Type B pancreatic cell (in vitro differentiated cells): ENCODE results near the gene ANKRD30B. TPM values are rescaled to one million over a fixed set of nuclear protein-coding genes. Genes with fewer than 3 reads are reported as not detected.
"Not testable (repeated sequence)": the region's sequence is repeated elsewhere in the genome, so short reads cannot be mapped to it uniquely, and the experiment has no call there.

ENCODE experiments used
- DNase-seq: peaks from one replicate; pipeline ENCODE4 v3.0.0; 2021; ENCODE audit warnings: mixed read lengths; ENCODE audit not compliant: unreplicated experiment; ENCODE audit errors: extremely low spot score
- H3K27ac Mint-ChIP-seq: 2 replicates; pipeline ENCODE4 v1.8.0; 2021; ENCODE audit warnings: mild to moderate bottlenecking, mixed read lengths
- H3K27me3 Mint-ChIP-seq: 2 replicates; pipeline ENCODE4 v1.8.0; 2021; ENCODE audit warnings: mixed read lengths
- H3K36me3 Mint-ChIP-seq: 2 replicates; pipeline ENCODE4 v1.8.0; 2021; ENCODE audit warnings: mixed read lengths
- H3K4me1 Mint-ChIP-seq: one replicate; pipeline ENCODE4 v1.8.0; 2021; ENCODE audit warnings: mixed read lengths; ENCODE audit not compliant: unreplicated experiment
- H3K4me3 Mint-ChIP-seq: 2 replicates; pipeline ENCODE4 v1.8.0; 2021; ENCODE audit warnings: mild to moderate bottlenecking, mixed read lengths
- H3K9me3 Mint-ChIP-seq: 2 replicates; pipeline ENCODE4 v1.8.0; 2021; ENCODE audit warnings: mixed read lengths
- total RNA-seq: library from RNA; stranded (reverse); gene quantifications from 2 replicates; pipeline ENCODE4 v1.2.1, GENCODE V29; 2021; ENCODE audit warnings: low replicate concordance
- TF ChIP-seq, protein P1 (sequence below): fragments of 200-600 bp; sonication (generic); conservative IDR thresholded peaks from 2 replicates; pipeline ENCODE4 v1.5.0; 2021; ENCODE audit warnings: antibody characterized with exemption, mild to moderate bottlenecking

ANKRD30B gene
- total RNA-seq, 1 donor from 2014 or later = not detected

DNA sequence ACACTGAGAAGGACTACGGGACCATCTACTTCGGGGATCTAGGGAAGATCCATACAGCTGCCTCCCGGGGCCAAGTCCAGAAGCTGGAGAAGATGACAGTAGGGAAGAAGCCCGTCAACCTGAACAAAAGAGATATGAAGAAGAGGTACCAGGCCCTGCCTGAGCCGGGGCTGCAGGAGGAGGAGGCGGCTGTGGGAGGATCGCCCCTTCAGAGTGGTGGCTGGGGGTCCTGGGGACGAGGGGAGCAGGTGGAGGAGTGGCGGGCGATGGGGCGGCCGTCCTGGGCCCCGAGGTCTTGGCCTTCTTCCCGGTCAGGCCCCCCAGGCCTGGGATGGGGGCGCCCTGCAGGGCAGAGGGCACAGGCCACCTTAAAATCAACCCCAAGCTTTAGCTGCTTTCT lies 524 bp downstream of the ANKRD30B start:
- H3K9me3 Mint-ChIP-seq = no peaks in the 10 kb centered on the region
- H3K36me3 Mint-ChIP-seq = no peaks in the 10 kb centered on the region
- H3K27ac Mint-ChIP-seq = no peak overlapping the region
- no peaks in the 10 kb centered on the region for H3K27me3 Mint-ChIP-seq
- TF ChIP-seq, protein P1, sequence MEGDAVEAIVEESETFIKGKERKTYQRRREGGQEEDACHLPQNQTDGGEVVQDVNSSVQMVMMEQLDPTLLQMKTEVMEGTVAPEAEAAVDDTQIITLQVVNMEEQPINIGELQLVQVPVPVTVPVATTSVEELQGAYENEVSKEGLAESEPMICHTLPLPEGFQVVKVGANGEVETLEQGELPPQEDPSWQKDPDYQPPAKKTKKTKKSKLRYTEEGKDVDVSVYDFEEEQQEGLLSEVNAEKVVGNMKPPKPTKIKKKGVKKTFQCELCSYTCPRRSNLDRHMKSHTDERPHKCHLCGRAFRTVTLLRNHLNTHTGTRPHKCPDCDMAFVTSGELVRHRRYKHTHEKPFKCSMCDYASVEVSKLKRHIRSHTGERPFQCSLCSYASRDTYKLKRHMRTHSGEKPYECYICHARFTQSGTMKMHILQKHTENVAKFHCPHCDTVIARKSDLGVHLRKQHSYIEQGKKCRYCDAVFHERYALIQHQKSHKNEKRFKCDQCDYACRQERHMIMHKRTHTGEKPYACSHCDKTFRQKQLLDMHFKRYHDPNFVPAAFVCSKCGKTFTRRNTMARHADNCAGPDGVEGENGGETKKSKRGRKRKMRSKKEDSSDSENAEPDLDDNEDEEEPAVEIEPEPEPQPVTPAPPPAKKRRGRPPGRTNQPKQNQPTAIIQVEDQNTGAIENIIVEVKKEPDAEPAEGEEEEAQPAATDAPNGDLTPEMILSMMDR = no peak
- DNase-seq = no peak
- H3K4me1 Mint-ChIP-seq = no peaks in the 10 kb centered on the region
- no peak overlapping the region for H3K4me3 Mint-ChIP-seq

DNA sequence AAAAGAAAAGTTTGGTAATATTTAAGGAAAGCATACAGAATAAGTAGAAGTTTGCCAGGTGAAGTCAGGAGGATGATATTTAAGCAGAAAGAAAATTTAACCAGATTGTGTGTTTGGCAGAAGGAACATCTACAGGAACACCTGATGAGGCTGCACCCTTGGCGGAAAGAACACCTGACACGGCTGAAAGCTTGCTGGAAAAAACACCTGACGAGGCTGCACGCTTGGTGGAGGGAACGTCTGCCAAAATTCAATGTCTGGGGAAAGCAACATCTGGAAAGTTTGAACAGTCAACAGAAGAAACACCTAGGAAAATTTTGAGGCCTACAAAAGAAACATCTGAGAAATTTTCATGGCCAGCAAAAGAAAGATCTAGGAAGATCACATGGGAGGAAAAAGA lies 15.6 kb downstream of the ANKRD30B start:
- not testable (repeated sequence) for H3K4me3 Mint-ChIP-seq, H3K27ac Mint-ChIP-seq, H3K9me3 Mint-ChIP-seq, DNase-seq, H3K4me1 Mint-ChIP-seq, H3K36me3 Mint-ChIP-seq, H3K27me3 Mint-ChIP-seq

DNA sequence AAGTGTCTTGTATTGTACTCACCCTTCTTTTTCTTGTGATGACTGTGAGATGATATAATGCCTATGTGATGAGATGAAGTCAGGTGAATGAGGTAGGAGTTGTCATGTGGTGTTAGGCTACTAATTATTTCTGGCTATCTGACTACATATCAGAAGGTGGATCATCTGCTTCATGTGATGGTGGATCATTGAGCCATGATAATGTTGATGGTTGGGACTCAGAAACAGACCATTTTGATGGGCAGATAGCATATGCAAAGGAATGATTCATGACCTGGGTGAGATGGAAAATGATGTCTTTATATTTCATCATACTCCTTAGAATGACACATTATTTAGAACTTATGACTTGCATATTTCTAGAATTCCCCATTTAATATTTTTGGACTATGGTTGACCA lies 19.5 kb downstream of the ANKRD30B start:
- Mint-ChIP-seq H3K27me3 (no peaks in the 10 kb centered on the region), H3K4me1 (no peaks in the 10 kb centered on the region), H3K9me3 (peaks cover 8% of the 10 kb centered on the region)

DNA sequence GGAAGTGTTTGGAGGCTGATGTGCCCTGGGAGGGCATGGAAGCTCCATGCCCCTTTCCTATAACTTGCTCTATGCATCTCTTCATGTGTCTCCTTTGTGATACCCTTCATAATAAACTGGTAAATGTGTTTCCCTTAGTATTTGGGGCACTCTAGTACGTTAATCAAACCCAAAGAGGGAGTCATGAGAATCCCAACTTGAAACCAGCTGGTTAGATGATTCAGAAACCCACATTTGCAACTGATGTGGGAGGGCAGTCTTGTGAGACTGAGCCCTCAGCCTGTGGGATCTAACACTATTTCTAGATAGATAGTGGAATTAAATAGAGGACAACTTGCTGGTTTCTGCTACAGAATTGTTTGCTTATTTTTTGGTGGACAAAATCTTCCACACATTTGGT lies 20.3 kb downstream of the ANKRD30B start:
- Mint-ChIP-seq H3K4me1 (no peaks in the 10 kb centered on the region), H3K27me3 (no peaks in the 10 kb centered on the region), H3K27ac (no peak overlapping the region), H3K36me3 (no peaks in the 10 kb centered on the region), H3K9me3 (peaks cover 8% of the 10 kb centered on the region), H3K4me3 (no peak overlapping the region)
- no peak for DNase-seq
- TF ChIP-seq, protein P1 = no peak

More for the DNA sequence above, 19.5 kb downstream of the ANKRD30B start:
- TF ChIP-seq, protein P1 = no peak
- no peak overlapping the region for H3K4me3 Mint-ChIP-seq
- no peak for DNase-seq
- H3K36me3 Mint-ChIP-seq = no peaks in the 10 kb centered on the region
- no peak overlapping the region for H3K27ac Mint-ChIP-seq

DNA sequence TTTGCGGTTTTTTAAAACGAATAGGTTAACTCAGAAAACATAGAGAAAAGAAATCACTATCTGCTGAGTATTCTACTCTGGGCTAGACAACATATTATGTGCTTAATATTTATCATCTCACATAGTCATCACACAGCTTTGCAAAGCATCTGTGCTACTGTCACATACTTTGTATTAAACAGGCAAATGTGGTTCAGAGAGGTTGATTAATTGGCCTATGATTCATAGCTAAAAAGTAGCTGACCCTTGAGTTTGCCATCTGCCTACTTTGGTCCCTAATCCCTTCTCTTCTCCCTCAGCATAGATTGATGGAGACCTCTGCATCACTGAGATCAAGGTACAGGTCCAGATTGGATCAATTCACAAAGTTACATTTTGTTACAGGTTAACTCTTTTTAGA lies 21.4 kb downstream of the ANKRD30B start:
- no peaks in the 10 kb centered on the region for H3K27me3 Mint-ChIP-seq
- DNase-seq = no peak
- no peak overlapping the region for H3K27ac Mint-ChIP-seq
- TF ChIP-seq, protein P1 = no peak
- no peaks in the 10 kb centered on the region for H3K4me1 Mint-ChIP-seq
- H3K4me3 Mint-ChIP-seq = no peak overlapping the region
- peaks cover 8% of the 10 kb centered on the region for H3K9me3 Mint-ChIP-seq
- H3K36me3 Mint-ChIP-seq = no peaks in the 10 kb centered on the region

DNA sequence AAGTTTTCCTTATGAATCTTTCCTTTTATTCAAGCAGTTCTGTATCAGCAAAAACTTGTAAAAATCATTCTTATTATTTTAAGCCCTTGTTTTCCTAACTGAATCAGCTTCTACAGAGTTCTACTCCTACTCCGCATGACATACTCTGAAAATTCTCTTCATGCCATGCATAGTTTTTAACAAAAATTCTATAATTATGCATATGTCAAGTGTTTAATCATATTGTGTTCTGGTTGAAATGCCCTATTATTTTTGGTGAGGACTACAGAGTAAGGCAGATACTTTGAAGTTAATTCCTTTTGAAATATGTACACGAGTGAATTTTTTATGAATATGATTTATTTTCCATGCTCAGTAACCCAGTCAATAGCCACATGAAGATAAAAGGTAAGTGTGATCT lies 28.8 kb downstream of the ANKRD30B start:
- H3K27me3 Mint-ChIP-seq = no peaks in the 10 kb centered on the region
- no peaks in the 10 kb centered on the region for H3K36me3 Mint-ChIP-seq
- H3K4me3 Mint-ChIP-seq = no peak overlapping the region
- H3K27ac Mint-ChIP-seq = no peak overlapping the region
- DNase-seq = no peak
- TF ChIP-seq, protein P1 = no peak
- peaks cover 4% of the 10 kb centered on the region for H3K9me3 Mint-ChIP-seq
- no peaks in the 10 kb centered on the region for H3K4me1 Mint-ChIP-seq
